OCI-LY7 (cell line): ENCODE results near the gene TULP1. TPM values are rescaled to one million over a fixed set of nuclear protein-coding genes. Genes with fewer than 3 reads are reported as not detected.

Experiments
- BruUV-seq: library from RNA; stranded (reverse); fragments of 400-500 nt; replicated peaks from 2 replicates; lab custom pipeline; 2021; lab: Mats Ljungman, UMichigan
- CTCF ChIA-PET: fragments of 300-600 bp; sonication (Branson Sonifier 250); formaldehyde crosslinking; loops from one replicate; lab custom pipeline; 2022; ENCODE audit warnings: antibody characterized with exemption; ENCODE audit not compliant: unreplicated experiment; lab: Charles Lee
- POLR2A ChIA-PET: fragments of 300-600 bp; sonication (Branson Sonifier 250); formaldehyde crosslinking; loops from one replicate; lab custom pipeline; 2022; ENCODE audit warnings: antibody characterized with exemption; lab: Charles Lee
- DNase-seq: peaks from one replicate; pipeline ENCODE4 v3.0.0-alpha.2; 2015; ENCODE audit warnings: low spot score
- H2AFZ ChIP-seq: fragments of 200-600 bp; sonication (generic), shearing (Covaris generic); 2 replicates; pipeline ENCODE4 v1.6.1; 2014; ENCODE audit warnings: mild to moderate bottlenecking, antibody characterized with exemption, low read length, moderate library complexity
- H3K27ac ChIP-seq: fragments of 200-600 bp; sonication (generic); 2 replicates; pipeline ENCODE4 v1.5.1; 2014; ENCODE audit warnings: mixed run types, low read depth, mild to moderate bottlenecking, moderate library complexity, low read length, inconsistent platforms; ENCODE audit not compliant: poor library complexity, severe bottlenecking
- H3K36me3 ChIP-seq: fragments of 200-600 bp; sonication (generic); 2 replicates; pipeline ENCODE4 v1.6.1; 2014; ENCODE audit warnings: mild to moderate bottlenecking, antibody characterized with exemption, low read length, moderate library complexity, mixed read lengths; ENCODE audit not compliant: insufficient read depth
- H3K4me1 ChIP-seq: fragments of 200-600 bp; sonication (generic); 2 replicates; pipeline ENCODE4 v1.5.1; 2014; ENCODE audit warnings: mild to moderate bottlenecking, low read length; ENCODE audit not compliant: insufficient read depth, poor library complexity, severe bottlenecking
- H3K4me2 ChIP-seq: fragments of 200-600 bp; sonication (generic); 2 replicates; pipeline ENCODE4 v1.6.1; 2014; ENCODE audit warnings: mild to moderate bottlenecking, low read length
- H3K4me3 ChIP-seq: fragments of 200-600 bp; sonication (generic); 2 replicates; pipeline ENCODE4 v1.5.1; 2014; ENCODE audit warnings: mild to moderate bottlenecking, low read depth, low read length; ENCODE audit not compliant: poor library complexity, severe bottlenecking
- H3K79me2 ChIP-seq: fragments of 200-600 bp; sonication (generic); 2 replicates; pipeline ENCODE4 v1.6.1; 2016; ENCODE audit warnings: low read depth, mild to moderate bottlenecking, low read length, moderate library complexity, mixed read lengths; ENCODE audit not compliant: insufficient read depth
- H3K9me2 ChIP-seq: fragments of 200-600 bp; sonication (generic); 2 replicates; pipeline ENCODE4 v1.6.1; 2016; ENCODE audit warnings: mild to moderate bottlenecking, low read length, mixed read lengths; ENCODE audit not compliant: insufficient read depth
- H3K9me3 ChIP-seq: fragments of 200-600 bp; sonication (generic); 2 replicates; pipeline ENCODE4 v1.6.1; 2014; ENCODE audit warnings: mild to moderate bottlenecking, mixed run types, low read length, mixed read lengths
- H4K20me1 ChIP-seq: fragments of 200-600 bp; sonication (generic); 2 replicates; pipeline ENCODE4 v1.6.1; 2014; ENCODE audit warnings: mild to moderate bottlenecking, antibody characterized with exemption, low read length, moderate library complexity, mixed read lengths; ENCODE audit not compliant: insufficient read depth
- CTCF ChIP-seq: fragments of 200-600 bp; sonication (generic); conservative IDR thresholded peaks from 2 replicates; pipeline ENCODE4 v1.5.1; 2014; ENCODE audit warnings: mild to moderate bottlenecking, antibody characterized with exemption, low read length, moderate library complexity, mixed read lengths
- EZH2phosphoT487 ChIP-seq: fragments of 200-600 bp; sonication (generic); IDR thresholded peaks from 2 replicates; pipeline ENCODE4 v1.6.1; 2018; ENCODE audit warnings: low read depth, borderline replicate concordance, mild to moderate bottlenecking, mixed run types, antibody characterized with exemption, low read length, moderate library complexity, mixed read lengths
- intact Hi-C: fragments of 100-400 bp; cut with micrococcal nuclease; formaldehyde crosslinking; loops from one replicate; pipeline ENCODE4 v1.10.0; 2022; ENCODE audit not compliant: unreplicated experiment
- total RNA-seq, 2 experiments: library from RNA; depleted of rRNA in 1 of 2; stranded (reverse); fragments of >200 nt in 1 of 2; shearing (Covaris generic) in 1 of 2; gene quantifications; 2 replicates each; pipeline ENCODE4 v1.2.3, GENCODE V29; 2014 to 2022

Gene TULP1
- total RNA-seq, 2 experiments from 2014 or later, result not detected

GRCh38 chr6:35465646-35466045 lies 47.0 kb downstream of the TULP1 start:
- no peaks in the 10 kb centered on the region for H3K9me2 ChIP-seq
- ChIA-PET CTCF (no interaction called here), POLR2A (no interaction called here)
- H3K9me3 ChIP-seq, result no peaks in the 10 kb centered on the region
- H4K20me1 ChIP-seq, result peaks cover 14% of the 10 kb centered on the region
- intact Hi-C loops, result no loop called here
- H3K4me1 ChIP-seq, result peaks cover 17% of the 10 kb centered on the region
- H3K27ac ChIP-seq, result no peak overlapping the region
- no TSS peak for BruUV-seq
- no peak for DNase-seq
- H3K36me3 ChIP-seq, result peaks cover 83% of the 10 kb centered on the region
- no peak overlapping the region for H3K4me2 ChIP-seq
- H2AFZ ChIP-seq, result no peak overlapping the region
- no peak for TF ChIP-seq CTCF
- TF ChIP-seq EZH2phosphoT487, result no peak
- H3K4me3 ChIP-seq, result no peak overlapping the region
- H3K79me2 ChIP-seq, result peaks cover 25% of the 10 kb centered on the region

- peaks cover 82% of the 10 kb centered on the region for H3K36me3 ChIP-seq
- intact Hi-C loops, result no loop called here
- no peaks in the 10 kb centered on the region for H4K20me1 ChIP-seq
- ChIA-PET POLR2A (interaction anchor here (0.5 to 0.8 kb wide), 2 partner anchors 12 to 155 kb away, joined by 3 read pairs; no protein-coding TSS in a partner anchor), CTCF (interaction anchor here (0.6 kb wide), 1 partner anchor 658 kb away, joined by 4 read pairs; no protein-coding TSS in a partner anchor)
- no peaks in the 10 kb centered on the region for H3K9me2 ChIP-seq
- DNase-seq, result no peak
- TF ChIP-seq EZH2phosphoT487 (no peak), CTCF (no peak)
- no peak overlapping the region for H3K27ac ChIP-seq
- no peaks in the 10 kb centered on the region for H3K9me3 ChIP-seq
- no TSS peak for BruUV-seq
- H3K79me2 ChIP-seq, result peaks cover 1% of the 10 kb centered on the region
- no peak overlapping the region for H3K4me3 ChIP-seq
- H2AFZ ChIP-seq, result no peak overlapping the region
- peaks cover 8% of the 10 kb centered on the region for H3K4me1 ChIP-seq
- H3K4me2 ChIP-seq, result no peak overlapping the region
These were observed 49.4 kb downstream of the TULP1 start for GRCh38 chr6:35463292-35463691.

- no peak overlapping the region for H3K4me3 ChIP-seq
- TF ChIP-seq CTCF (no peak), EZH2phosphoT487 (no peak)
- H3K4me2 ChIP-seq, result no peak overlapping the region
- no peaks in the 10 kb centered on the region for H3K9me3 ChIP-seq
- no peaks in the 10 kb centered on the region for H3K9me2 ChIP-seq
- POLR2A ChIA-PET, result interaction anchor here (0.5 kb wide), 1 partner anchor 96 kb away, joined by 6 read pairs; no protein-coding TSS in a partner anchor
- no peaks in the 10 kb centered on the region for H4K20me1 ChIP-seq
- no peak overlapping the region for H2AFZ ChIP-seq
- intact Hi-C loops, result no loop called here
- BruUV-seq, result no TSS peak
- peaks cover 7% of the 10 kb centered on the region for H3K4me1 ChIP-seq
- CTCF ChIA-PET, result no interaction called here
- H3K36me3 ChIP-seq, result peaks cover 83% of the 10 kb centered on the region
- no peak for DNase-seq
- no peaks in the 10 kb centered on the region for H3K79me2 ChIP-seq
- H3K27ac ChIP-seq, result no peak overlapping the region
These were observed 51.4 kb downstream of the TULP1 start for GRCh38 chr6:35461270-35461669.
